PC-3 (cell line): ENCODE measurements around the gene AUTS2. TPM values are rescaled to one million over a fixed set of nuclear protein-coding genes. Genes with fewer than 3 reads are reported as not detected.

Source experiments
- ATAC-seq: fragments of 200-7000 bp; cut with Tn5 transposase; 2 replicates; pipeline ENCODE4 v1.9.1; 2020; ENCODE audit warnings: mild to moderate bottlenecking, moderate library complexity
- BruUV-seq: library from RNA; stranded (reverse); fragments of 400-500 nt; replicated peaks from 2 replicates; lab custom pipeline; 2021; lab: Mats Ljungman, UMichigan
- CTCF ChIA-PET: fragments of 300-600 bp; sonication (Branson Sonifier 250); formaldehyde crosslinking; loops from one replicate; lab custom pipeline; 2022; ENCODE audit warnings: antibody characterized with exemption; lab: Charles Lee
- POLR2A ChIA-PET: fragments of 300-600 bp; sonication (Branson Sonifier 250); formaldehyde crosslinking; loops from one replicate; lab custom pipeline; 2022; ENCODE audit warnings: antibody characterized with exemption; ENCODE audit not compliant: unreplicated experiment; lab: Charles Lee
- DNase-seq: peaks from one replicate; pipeline ENCODE4 v3.0.0-alpha.2; 2015
- H2AFZ ChIP-seq: fragments of 300-600 bp; sonication (generic); 2 replicates; pipeline ENCODE4 v1.6.0; 2016; ENCODE audit warnings: antibody characterized with exemption, low read length
- H3F3A ChIP-seq: fragments of 300-600 bp; sonication (generic); one replicate; pipeline ENCODE4 v1.6.0; 2017; ENCODE audit warnings: antibody characterized with exemption, low read length, control low read depth, mild to moderate bottlenecking; ENCODE audit not compliant: unreplicated experiment
- H3K27ac ChIP-seq: fragments of 300-600 bp; sonication (generic); 2 replicates; pipeline ENCODE4 v1.5.1; 2016; ENCODE audit warnings: mild to moderate bottlenecking, low read length
- H3K27me3 ChIP-seq: fragments of 300-600 bp; sonication (generic); 2 replicates; pipeline ENCODE4 v1.6.1; 2016; ENCODE audit warnings: low read length, mixed read lengths
- H3K36me3 ChIP-seq: fragments of 300-600 bp; sonication (generic); 2 replicates; pipeline ENCODE4 v1.6.1; 2016; ENCODE audit warnings: low read depth, mixed run types, low read length, mixed read lengths
- H3K4me1 ChIP-seq: fragments of 300-600 bp; sonication (generic); 2 replicates; pipeline ENCODE4 v1.5.1; 2016; ENCODE audit warnings: low read length; ENCODE audit not compliant: insufficient read depth
- H3K4me2 ChIP-seq: fragments of 300-600 bp; sonication (generic); 2 replicates; pipeline ENCODE4 v1.6.0; 2016; ENCODE audit warnings: low read length
- H3K4me3 ChIP-seq: fragments of 300-600 bp; sonication (generic); 2 replicates; pipeline ENCODE4 v1.5.1; 2016; ENCODE audit warnings: mild to moderate bottlenecking, low read length, mixed read lengths
- H3K79me2 ChIP-seq: fragments of 300-600 bp; sonication (generic); 2 replicates; pipeline ENCODE4 v1.6.1; 2017; ENCODE audit warnings: low read length, mixed read lengths
- H3K9ac ChIP-seq: fragments of 300-600 bp; sonication (generic); 2 replicates; pipeline ENCODE4 v1.6.0; 2016; ENCODE audit warnings: mild to moderate bottlenecking, low read length
- H3K9me2 ChIP-seq: fragments of 300-600 bp; sonication (generic); replicated peaks from 2 replicates; pipeline ENCODE4 v1.6.1; 2016; ENCODE audit warnings: mixed run types, low read length, mixed read lengths
- H3K9me3 ChIP-seq: fragments of 300-600 bp; sonication (generic); 2 replicates; pipeline ENCODE4 v1.6.1; 2016; ENCODE audit warnings: low read length, mixed read lengths
- H4K20me1 ChIP-seq: fragments of 300-600 bp; sonication (generic); 2 replicates; pipeline ENCODE4 v1.6.1; 2016; ENCODE audit warnings: low read length, mixed read lengths
- EZH2 ChIP-seq: fragments of 300-600 bp; sonication (generic); IDR thresholded peaks from one replicate; pipeline ENCODE4 v1.6.1; 2017; ENCODE audit warnings: antibody characterized with exemption, mild to moderate bottlenecking, low read length; ENCODE audit not compliant: unreplicated experiment
- EZH2phosphoT487 ChIP-seq: fragments of 300-600 bp; sonication (generic); IDR thresholded peaks from 2 replicates; pipeline ENCODE4 v1.6.1; 2018; ENCODE audit warnings: mild to moderate bottlenecking, antibody characterized with exemption, low read length, borderline replicate concordance
- intact Hi-C: fragments of 100-400 bp; cut with micrococcal nuclease; formaldehyde crosslinking; loops from 2 replicates; pipeline ENCODE4 v1.9.0; 2023
- total RNA-seq: library from RNA; depleted of rRNA; stranded (reverse); fragments of >200 nt; gene quantifications from 2 replicates; pipeline ENCODE4 v1.2.3, GENCODE V29; 2014
- TF ChIP-seq, protein P1 (sequence below): fragments of 300-600 bp; sonication (generic); conservative IDR thresholded peaks from 2 replicates; pipeline ENCODE4 v1.5.1; 2017; ENCODE audit warnings: antibody characterized with exemption, low read depth, mild to moderate bottlenecking, low read length

AUTS2 gene
- total RNA-seq, 1 experiment from 2014 or later = not detected

- intact Hi-C loops = no loop called here
- Histone ChIP-seq H3K79me2 (no peaks in the 10 kb centered on the region), H3K27ac (no peak overlapping the region), H3K9me3 (no peaks in the 10 kb centered on the region), H3K36me3 (no peaks in the 10 kb centered on the region), H3K4me2 (no peak overlapping the region), H4K20me1 (no peaks in the 10 kb centered on the region), H3F3A (no peaks in the 10 kb centered on the region), H3K9me2 (no peaks in the 10 kb centered on the region), H2AFZ (no peak overlapping the region), H3K27me3 (no peaks in the 10 kb centered on the region), H3K4me3 (no peak overlapping the region), H3K4me1 (no peaks in the 10 kb centered on the region), H3K9ac (no peak overlapping the region)
- DNase-seq (peak; percentile 6), ATAC-seq (no peak)
- TF ChIP-seq EZH2phosphoT487 (no peak), EZH2 (no peak)
- TF ChIP-seq, protein P1, sequence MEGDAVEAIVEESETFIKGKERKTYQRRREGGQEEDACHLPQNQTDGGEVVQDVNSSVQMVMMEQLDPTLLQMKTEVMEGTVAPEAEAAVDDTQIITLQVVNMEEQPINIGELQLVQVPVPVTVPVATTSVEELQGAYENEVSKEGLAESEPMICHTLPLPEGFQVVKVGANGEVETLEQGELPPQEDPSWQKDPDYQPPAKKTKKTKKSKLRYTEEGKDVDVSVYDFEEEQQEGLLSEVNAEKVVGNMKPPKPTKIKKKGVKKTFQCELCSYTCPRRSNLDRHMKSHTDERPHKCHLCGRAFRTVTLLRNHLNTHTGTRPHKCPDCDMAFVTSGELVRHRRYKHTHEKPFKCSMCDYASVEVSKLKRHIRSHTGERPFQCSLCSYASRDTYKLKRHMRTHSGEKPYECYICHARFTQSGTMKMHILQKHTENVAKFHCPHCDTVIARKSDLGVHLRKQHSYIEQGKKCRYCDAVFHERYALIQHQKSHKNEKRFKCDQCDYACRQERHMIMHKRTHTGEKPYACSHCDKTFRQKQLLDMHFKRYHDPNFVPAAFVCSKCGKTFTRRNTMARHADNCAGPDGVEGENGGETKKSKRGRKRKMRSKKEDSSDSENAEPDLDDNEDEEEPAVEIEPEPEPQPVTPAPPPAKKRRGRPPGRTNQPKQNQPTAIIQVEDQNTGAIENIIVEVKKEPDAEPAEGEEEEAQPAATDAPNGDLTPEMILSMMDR = no peak
- BruUV-seq = no TSS peak
- ChIA-PET POLR2A (no interaction called here), CTCF (no interaction called here)
Measured at GRCh38 chr7:70833726-70834125, 1235.5 kb downstream of the AUTS2 start.

- Histone ChIP-seq H3K79me2 (no peaks in the 10 kb centered on the region), H3K9ac (no peak overlapping the region), H3K9me3 (no peaks in the 10 kb centered on the region), H3K27me3 (no peaks in the 10 kb centered on the region), H3F3A (no peaks in the 10 kb centered on the region), H3K9me2 (no peaks in the 10 kb centered on the region), H3K36me3 (no peaks in the 10 kb centered on the region), H3K4me3 (no peak overlapping the region), H3K4me2 (no peak overlapping the region), H4K20me1 (no peaks in the 10 kb centered on the region), H3K4me1 (no peaks in the 10 kb centered on the region), H2AFZ (no peak overlapping the region), H3K27ac (no peak overlapping the region)
- TF ChIP-seq EZH2phosphoT487 = no peak
- TF ChIP-seq, protein P1 = no peak
- no peak for TF ChIP-seq EZH2
- ChIA-PET POLR2A (no interaction called here), CTCF (no interaction called here)
- DNase-seq (no peak), ATAC-seq (no peak)
- intact Hi-C loops = no loop called here
- no TSS peak for BruUV-seq
Measured at GRCh38 chr7:70834424-70834823, 1236.1 kb downstream of the AUTS2 start.

DNA sequence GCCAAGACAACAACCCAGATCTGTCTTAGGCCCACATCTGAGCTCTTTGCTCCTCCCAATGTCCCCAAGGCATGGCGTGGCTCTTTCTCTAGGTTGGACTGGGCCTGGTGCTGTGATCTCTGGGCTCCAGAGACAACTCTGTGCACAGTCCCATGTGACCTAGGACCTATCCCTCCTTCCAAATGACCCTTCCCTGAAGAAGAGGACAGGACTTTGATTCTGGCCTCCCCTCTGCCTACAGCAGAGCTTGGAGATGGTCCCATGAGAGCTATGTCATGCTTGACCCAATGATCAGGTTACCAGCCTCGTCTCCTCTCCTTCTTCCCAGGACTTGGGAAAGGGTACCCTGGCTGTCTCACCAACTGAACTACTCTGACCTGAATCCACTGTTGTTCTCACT is 1237.4 kb downstream of the AUTS2 start:
- Histone ChIP-seq H3K9ac (no peak overlapping the region), H3K27me3 (no peaks in the 10 kb centered on the region), H2AFZ (no peak overlapping the region), H3K79me2 (no peaks in the 10 kb centered on the region), H3F3A (no peaks in the 10 kb centered on the region), H3K27ac (no peak overlapping the region), H3K4me1 (no peaks in the 10 kb centered on the region), H3K9me3 (no peaks in the 10 kb centered on the region), H3K4me2 (no peak overlapping the region), H3K9me2 (no peaks in the 10 kb centered on the region), H3K4me3 (no peak overlapping the region), H3K36me3 (no peaks in the 10 kb centered on the region), H4K20me1 (no peaks in the 10 kb centered on the region)
- no TSS peak for BruUV-seq
- CTCF ChIA-PET = no interaction called here
- ATAC-seq (no peak), DNase-seq (no peak)
- POLR2A ChIA-PET = no interaction called here
- TF ChIP-seq EZH2 (no peak), EZH2phosphoT487 (no peak)
- TF ChIP-seq, protein P1 = no peak
- intact Hi-C loops = no loop called here
